IPS-NIHi11 (cell line): ENCODE results near the gene ALPK3.

ENCODE experiments used
- DNase-seq: peaks from one replicate; pipeline ENCODE4 v3.0.0; 2012; ENCODE audit warnings: mixed read lengths, low spot score

Gene ALPK3

GRCh38 chr15:84922530-84922929, 105.4 kb downstream of the ALPK3 start:
- DNase-seq = no peak
